ENCODE measurements around the gene STX4. TPM values are rescaled to one million over a fixed set of nuclear protein-coding genes. Genes with fewer than 3 reads are reported as not detected.

STX4 gene
- total RNA-seq, 1 experiment from 2014 or later = 85.8 TPM

GRCh38 chr16:31085411-31085810, 52.1 kb downstream of the STX4 start:
- intact Hi-C loops (cut with micrococcal nuclease; ENCODE audit: unreplicated experiment) = no loop called here
- H3K27ac ChIP-seq = no peak overlapping the region
- DNase-seq = no peak

DNA sequence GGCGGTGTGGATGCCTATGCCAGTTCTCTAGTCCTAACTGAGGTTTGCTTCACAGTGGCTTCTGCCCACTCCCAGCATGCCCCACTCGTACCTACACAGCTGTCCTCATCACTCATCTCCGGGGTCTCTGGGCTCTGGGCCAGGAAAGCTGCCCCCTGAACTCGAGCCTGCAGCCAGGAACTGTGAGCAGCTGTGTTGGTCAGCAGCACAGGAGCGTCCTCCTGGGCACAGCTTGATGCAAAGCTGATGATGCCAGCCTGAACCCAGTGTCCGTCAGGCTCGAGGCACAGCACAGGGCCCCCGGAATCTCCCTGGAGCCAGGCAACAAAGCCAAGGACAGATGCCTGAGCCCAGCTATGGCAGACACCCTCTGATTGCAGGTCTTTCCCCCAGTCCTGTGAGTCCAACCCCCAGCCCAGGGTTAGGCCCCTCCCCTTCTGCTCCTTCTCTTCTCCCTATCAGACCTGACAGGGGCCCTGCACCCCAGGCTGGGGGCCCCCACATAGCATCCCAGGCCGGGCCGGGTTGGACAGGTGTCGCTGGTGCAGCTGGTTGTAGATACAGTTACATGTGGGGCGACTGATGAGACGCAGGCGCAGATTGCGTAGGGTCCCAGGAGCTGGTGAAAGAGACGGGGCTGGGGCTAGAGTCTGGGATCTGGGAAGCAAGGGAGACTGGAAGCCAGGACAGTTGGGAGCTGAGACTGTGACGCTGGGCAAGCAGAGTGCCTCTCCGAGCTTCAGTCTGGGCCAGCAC, 52.7 kb downstream of the STX4 start:
- Histone ChIP-seq H3K27me3 (ENCODE audit: insufficient read depth, low read depth) (no peaks in the 10 kb centered on the region), H2AFZ (no peak overlapping the region), H3K4me3 (no peak overlapping the region), H3K9me2 (ENCODE audit: insufficient read depth) (no peaks in the 10 kb centered on the region), H4K20me1 (ENCODE audit: insufficient read depth) (peaks cover 17% of the 10 kb centered on the region), H3K79me2 (ENCODE audit: low read depth) (no peaks in the 10 kb centered on the region), H3K9me3 (ENCODE audit: insufficient read depth, low read depth) (no peaks in the 10 kb centered on the region), H3K27ac (no peak overlapping the region), H3K36me3 (ENCODE audit: low read depth) (peaks cover under 1% of the 10 kb centered on the region; the same call in 1 of the 2 replicates), H3F3A (ENCODE audit: insufficient read depth, low read depth) (peaks cover 11% of the 10 kb centered on the region; the same call in 1 of the 2 replicates), H3K4me2 (no peak overlapping the region), H3K4me1 (replicated peaks; ENCODE audit: insufficient read depth) (no peaks in the 10 kb centered on the region)
- intact Hi-C loops (cut with micrococcal nuclease; ENCODE audit: unreplicated experiment) = no loop called here
- TF ChIP-seq EZH2 (IDR thresholded peaks at IDR 0.05; ENCODE audit: low read depth) = no peak
- TF ChIP-seq CTCF (conservative IDR thresholded peaks at IDR 0.05) = no peak
- BruUV-seq (replicated peaks) = no TSS peak
- CTCF ChIA-PET = no interaction called here
- POLR2A ChIA-PET (ENCODE audit: unreplicated experiment) = interaction anchor here (0.6 to 0.7 kb wide), 3 partner anchors 11 to 374 kb away, joined by 3 to 9 read pairs (median 8); no protein-coding TSS in a partner anchor
- DNase-seq = no peak

More at GRCh38 chr16:31085411-31085810, 52.1 kb downstream of the STX4 start:
- Histone ChIP-seq H3K4me3 (no peak overlapping the region), H3K4me1 (replicated peaks; ENCODE audit: insufficient read depth) (no peaks in the 10 kb centered on the region), H3K79me2 (ENCODE audit: low read depth) (no peaks in the 10 kb centered on the region), H3F3A (ENCODE audit: insufficient read depth, low read depth) (peaks cover 17% of the 10 kb centered on the region; the same call in 1 of the 2 replicates), H3K9me3 (ENCODE audit: insufficient read depth, low read depth) (no peaks in the 10 kb centered on the region), H2AFZ (no peak overlapping the region), H3K27me3 (ENCODE audit: insufficient read depth, low read depth) (no peaks in the 10 kb centered on the region), H3K36me3 (ENCODE audit: low read depth) (peaks cover 5% of the 10 kb centered on the region), H4K20me1 (ENCODE audit: insufficient read depth) (peaks cover 23% of the 10 kb centered on the region), H3K9me2 (ENCODE audit: insufficient read depth) (no peaks in the 10 kb centered on the region), H3K4me2 (no peak overlapping the region)
- CTCF ChIA-PET = no interaction called here
- no TSS peak for BruUV-seq (replicated peaks)
- TF ChIP-seq CTCF (conservative IDR thresholded peaks at IDR 0.05) (no peak), EZH2 (IDR thresholded peaks at IDR 0.05; ENCODE audit: low read depth) (no peak)
- POLR2A ChIA-PET (ENCODE audit: unreplicated experiment) = interaction anchor here (0.6 kb wide), 2 partner anchors 33 to 345 kb away, joined by 3 to 18 read pairs; no protein-coding TSS in a partner anchor

DNA sequence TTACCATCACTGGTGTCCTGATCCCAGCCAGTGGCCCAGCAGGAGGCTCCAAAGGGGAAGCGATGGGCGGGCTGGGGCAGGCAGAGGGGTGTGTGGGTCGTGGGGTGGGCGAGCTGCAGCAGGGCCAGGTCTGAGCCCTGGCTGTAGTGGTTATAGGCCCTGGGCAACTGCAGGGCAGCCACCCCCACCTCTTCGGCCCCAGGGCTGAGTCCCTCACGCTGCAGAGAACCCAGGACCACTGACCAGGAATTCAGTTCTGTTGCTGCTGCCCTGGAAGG, 53.2 kb downstream of the STX4 start:
- H3K9me3 ChIP-seq (ENCODE audit: insufficient read depth, low read depth) = no peaks in the 10 kb centered on the region
- no peaks in the 10 kb centered on the region for H3K9me2 ChIP-seq (ENCODE audit: insufficient read depth)
- DNase-seq = no peak
- peaks cover 12% of the 10 kb centered on the region; the same call in 1 of the 2 replicates for H4K20me1 ChIP-seq (ENCODE audit: insufficient read depth)
- no peaks in the 10 kb centered on the region for H3K79me2 ChIP-seq (ENCODE audit: low read depth)
- no peak overlapping the region for H2AFZ ChIP-seq
- H3K27me3 ChIP-seq (ENCODE audit: insufficient read depth, low read depth) = no peaks in the 10 kb centered on the region
- peaks cover 11% of the 10 kb centered on the region; the same call in 1 of the 2 replicates for H3F3A ChIP-seq (ENCODE audit: insufficient read depth, low read depth)
- ChIA-PET CTCF (no interaction called here), POLR2A (ENCODE audit: unreplicated experiment) (interaction anchor here (0.6 to 0.7 kb wide), 2 partner anchors 11 to 373 kb away, joined by 8 to 9 read pairs; no protein-coding TSS in a partner anchor)
- BruUV-seq (replicated peaks) = no TSS peak
- H3K4me3 ChIP-seq = no peak overlapping the region
- intact Hi-C loops (cut with micrococcal nuclease; ENCODE audit: unreplicated experiment) = no loop called here
- TF ChIP-seq CTCF (conservative IDR thresholded peaks at IDR 0.05) (no peak), EZH2 (IDR thresholded peaks at IDR 0.05; ENCODE audit: low read depth) (no peak)
- no peak overlapping the region for H3K27ac ChIP-seq
- H3K36me3 ChIP-seq (ENCODE audit: low read depth) = no peaks in the 10 kb centered on the region
- H3K4me1 ChIP-seq (replicated peaks; ENCODE audit: insufficient read depth) = no peaks in the 10 kb centered on the region
- no peak overlapping the region for H3K4me2 ChIP-seq
